ENCODE results near the gene CNTD1. TPM values are rescaled to one million over a fixed set of nuclear protein-coding genes. Genes with fewer than 3 reads are reported as not detected.
"Not testable (repeated sequence)": the region's sequence is repeated elsewhere in the genome, so short reads cannot be mapped to it uniquely, and the experiment has no call there.

CNTD1 gene
- total RNA-seq, 1 donor from 2014 or later: not detected

- Mint-ChIP-seq H3K9me3 (ENCODE audit: low read depth) (no peaks in the 10 kb centered on the region), H3K4me3 (ENCODE audit: low read depth) (no peak within 1 kb of the TSS), H3K27ac (no peak within 1 kb of the TSS), H3K27me3 (peaks cover 4% of the 10 kb centered on the region), H3K4me1 (ENCODE audit: low read depth) (no peaks in the 10 kb centered on the region), H3K36me3 (ENCODE audit: insufficient read depth) (no peaks in the 10 kb centered on the region)
- TF ChIP-seq CTCF (IDR thresholded peaks at IDR 0.05; ENCODE audit: unreplicated experiment): no peak
- no peak for DNase-seq (ENCODE audit: low spot score, unreplicated experiment)
These were observed 52.3 kb downstream of the CNTD1 start, which contains the start of gene AOC3 for GRCh38 chr17:42850954-42851353. AOC3 (plus strand) TSS chr17:42851199; CDS start chr17:42851344, 145 bp downstream.

- not testable (repeated sequence) for DNase-seq (ENCODE audit: low spot score, unreplicated experiment); H3K9me3 Mint-ChIP-seq (ENCODE audit: low read depth); H3K27me3 Mint-ChIP-seq; H3K4me1 Mint-ChIP-seq (ENCODE audit: low read depth); H3K27ac Mint-ChIP-seq; H3K4me3 Mint-ChIP-seq (ENCODE audit: low read depth); H3K36me3 Mint-ChIP-seq (ENCODE audit: insufficient read depth)
These were observed 52.9 kb downstream of the CNTD1 start for GRCh38 chr17:42851371-42852240.

DNA sequence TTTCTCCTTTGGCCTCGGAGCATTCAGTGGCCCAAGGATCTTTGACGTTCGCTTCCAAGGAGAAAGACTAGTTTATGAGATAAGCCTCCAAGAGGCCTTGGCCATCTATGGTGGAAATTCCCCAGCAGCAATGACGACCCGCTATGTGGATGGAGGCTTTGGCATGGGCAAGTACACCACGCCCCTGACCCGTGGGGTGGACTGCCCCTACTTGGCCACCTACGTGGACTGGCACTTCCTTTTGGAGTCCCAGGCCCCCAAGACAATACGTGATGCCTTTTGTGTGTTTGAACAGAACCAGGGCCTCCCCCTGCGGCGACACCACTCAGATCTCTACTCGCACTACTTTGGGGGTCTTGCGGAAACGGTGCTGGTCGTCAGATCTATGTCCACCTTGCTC, 53.7 kb downstream of the CNTD1 start:
- H3K4me3 Mint-ChIP-seq (ENCODE audit: low read depth): no peak overlapping the region
- H3K27me3 Mint-ChIP-seq: peaks cover 4% of the 10 kb centered on the region
- no peaks in the 10 kb centered on the region for H3K36me3 Mint-ChIP-seq (ENCODE audit: insufficient read depth)
- H3K9me3 Mint-ChIP-seq (ENCODE audit: low read depth): no peaks in the 10 kb centered on the region
- H3K27ac Mint-ChIP-seq: no peak overlapping the region
- TF ChIP-seq CTCF (IDR thresholded peaks at IDR 0.05; ENCODE audit: unreplicated experiment): no peak
- no peak for DNase-seq (ENCODE audit: low spot score, unreplicated experiment)
- H3K4me1 Mint-ChIP-seq (ENCODE audit: low read depth): no peaks in the 10 kb centered on the region

- H3K27me3 Mint-ChIP-seq: peaks cover 4% of the 10 kb centered on the region
- no peak for DNase-seq (ENCODE audit: low spot score, unreplicated experiment)
- H3K9me3 Mint-ChIP-seq (ENCODE audit: low read depth): no peaks in the 10 kb centered on the region
- TF ChIP-seq CTCF (IDR thresholded peaks at IDR 0.05; ENCODE audit: unreplicated experiment): no peak
- no peaks in the 10 kb centered on the region for H3K4me1 Mint-ChIP-seq (ENCODE audit: low read depth)
- no peaks in the 10 kb centered on the region for H3K36me3 Mint-ChIP-seq (ENCODE audit: insufficient read depth)
- H3K27ac Mint-ChIP-seq: no peak overlapping the region
- no peak overlapping the region for H3K4me3 Mint-ChIP-seq (ENCODE audit: low read depth)
These were observed 54.3 kb downstream of the CNTD1 start for GRCh38 chr17:42853004-42853403.

DNA sequence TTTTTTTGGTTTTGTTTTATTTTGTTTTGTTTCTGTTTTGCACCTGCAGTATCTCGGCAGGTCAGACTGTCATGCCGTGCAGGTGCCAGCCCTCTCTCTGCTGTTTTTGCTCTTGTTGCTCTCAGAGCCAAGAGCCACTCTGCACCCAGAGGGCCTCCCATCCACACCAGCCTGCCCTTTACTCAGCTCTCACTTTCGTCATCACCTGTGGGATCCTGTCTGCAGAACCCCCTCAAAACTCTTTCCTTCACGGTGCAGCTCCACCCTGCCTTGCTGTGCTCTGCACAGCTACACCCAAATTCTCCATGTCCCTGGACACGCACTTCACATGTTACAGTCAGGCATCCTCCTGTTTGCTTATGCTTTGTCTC, 54.9 kb downstream of the CNTD1 start:
- Mint-ChIP-seq H3K4me3 (ENCODE audit: low read depth) (no peak overlapping the region), H3K27me3 (peaks cover 4% of the 10 kb centered on the region), H3K9me3 (ENCODE audit: low read depth) (no peaks in the 10 kb centered on the region), H3K36me3 (ENCODE audit: insufficient read depth) (no peaks in the 10 kb centered on the region), H3K4me1 (ENCODE audit: low read depth) (no peaks in the 10 kb centered on the region), H3K27ac (no peak overlapping the region)
- no peak for DNase-seq (ENCODE audit: low spot score, unreplicated experiment)
- no peak for TF ChIP-seq CTCF (IDR thresholded peaks at IDR 0.05; ENCODE audit: unreplicated experiment)

All from progenitor cell of endocrine pancreas (in vitro differentiated cells).